ENCODE data around the gene SIRPG.
"Not testable (repeated sequence)": the region's sequence is repeated elsewhere in the genome, so short reads cannot be mapped to it uniquely, and the experiment has no call there.

The SIRPG gene

GRCh38 chr20:1657556-1658334 is at the start of gene SIRPG:
Gene SIRPG, minus strand, starts transcription at chr20:1657779. Its CDS starts 65 bp downstream, at chr20:1657714.
- no peak for DNase-seq

DNA sequence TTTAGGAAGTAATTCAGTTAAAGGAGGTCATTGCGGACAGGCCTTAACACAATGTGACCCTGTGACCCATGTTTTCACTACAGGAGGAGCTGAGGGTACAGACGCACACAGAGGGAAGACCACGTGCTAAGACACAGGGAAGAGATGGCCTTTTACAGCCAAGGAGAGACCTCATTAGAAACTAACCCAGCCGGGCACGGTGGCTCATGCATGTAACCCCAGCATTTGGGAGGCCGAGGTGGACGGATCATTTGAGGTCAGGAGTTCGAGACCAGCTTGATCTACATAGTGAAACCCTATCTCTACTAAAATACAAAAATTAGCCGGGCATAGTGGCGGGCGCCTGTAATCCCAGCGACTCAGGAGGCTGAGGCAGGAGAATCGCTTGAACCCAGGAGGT is 49.3 kb upstream of the SIRPG start:
- not testable (repeated sequence) for DNase-seq

GRCh38 chr20:1706079-1706478 is 48.5 kb upstream of the SIRPG start:
- no peak for DNase-seq

GRCh38 chr20:1702855-1703254 is 45.3 kb upstream of the SIRPG start:
- DNase-seq, result no peak

DNA sequence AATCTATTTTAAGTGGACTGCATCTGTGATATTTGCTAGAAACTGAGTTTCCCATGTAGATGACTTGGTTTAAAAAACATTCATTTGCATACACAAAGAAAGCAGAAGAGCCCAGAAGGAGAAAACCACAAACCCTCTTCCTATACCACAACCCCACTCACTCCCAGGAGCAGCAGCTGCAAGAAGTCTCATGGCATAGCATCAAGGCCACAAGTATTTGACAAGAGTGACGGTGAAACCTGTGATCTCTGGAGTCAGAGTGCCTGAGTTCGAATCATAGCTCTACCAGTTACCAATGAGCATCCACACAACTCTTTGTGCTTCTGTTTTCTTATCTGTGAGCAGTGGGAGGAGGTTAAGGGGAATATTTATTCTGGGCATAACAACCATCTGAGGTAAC is 44.7 kb upstream of the SIRPG start:
- no peak for DNase-seq

- no peak for DNase-seq
Observed at GRCh38 chr20:1700990-1701389, 43.4 kb upstream of the SIRPG start.

DNA sequence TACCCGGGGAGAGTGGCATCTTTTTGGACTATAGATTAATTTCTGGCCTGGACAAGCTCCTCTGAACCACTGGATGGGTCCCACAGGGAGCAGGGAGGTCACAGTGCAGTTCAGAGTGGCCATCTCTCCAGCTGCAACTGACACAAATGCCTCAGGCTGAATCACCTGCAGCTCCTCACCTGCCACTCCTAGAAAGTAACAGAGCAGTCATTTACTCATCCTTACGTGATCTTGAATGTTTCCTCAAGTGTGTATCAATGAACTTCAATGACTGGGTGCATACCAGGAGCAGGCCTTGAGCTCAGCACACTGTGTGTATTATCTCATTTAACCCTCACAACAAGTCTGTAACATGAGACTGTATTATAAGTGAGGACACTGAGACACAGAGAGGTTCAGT is 40.0 kb upstream of the SIRPG start:
- DNase-seq, result no peak

GRCh38 chr20:1696521-1697209 is 39.1 kb upstream of the SIRPG start:
- DNase-seq, result no peak

- DNase-seq, result no peak
Observed at GRCh38 chr20:1694672-1695071, 37.1 kb upstream of the SIRPG start.

DNA sequence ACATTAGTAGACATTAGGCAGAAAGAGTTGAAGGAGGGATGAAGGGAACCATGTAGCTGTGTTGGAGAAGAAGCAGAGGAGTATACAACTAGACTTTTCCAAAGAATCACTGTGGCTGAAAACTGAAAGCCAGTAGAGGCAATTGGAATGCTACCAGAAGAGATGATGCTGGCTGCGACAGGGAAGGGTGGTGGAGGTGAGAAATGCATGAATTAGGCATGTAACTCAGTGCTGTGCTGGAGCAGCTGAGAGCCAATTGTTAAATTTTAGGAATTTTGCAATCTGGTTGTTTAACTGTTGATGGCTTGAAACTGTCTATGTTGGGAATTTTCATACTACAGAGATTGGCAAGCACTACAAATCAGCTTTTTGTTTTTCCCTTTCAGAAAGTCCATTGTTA is 35.8 kb upstream of the SIRPG start:
- DNase-seq, result no peak

DNA sequence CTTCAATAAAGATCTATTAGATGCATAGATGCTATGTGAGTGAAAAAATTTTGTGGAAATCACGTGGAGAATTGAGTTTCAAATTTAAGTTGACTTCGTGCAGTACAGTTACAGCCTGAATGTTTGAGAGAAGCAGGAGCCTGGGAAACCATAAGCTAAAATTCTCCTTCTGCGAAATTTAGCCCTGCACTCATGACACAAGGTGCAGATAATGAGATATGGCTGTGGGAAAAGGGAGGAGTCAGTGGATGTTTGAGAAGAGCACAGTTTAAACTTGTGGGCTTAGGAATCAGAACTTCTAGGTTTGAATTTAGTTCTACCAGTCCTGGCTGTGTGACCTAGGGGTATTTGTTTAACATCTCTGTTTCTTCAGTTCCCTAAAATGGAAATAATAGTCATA is 32.1 kb upstream of the SIRPG start:
- no peak for DNase-seq

DNA sequence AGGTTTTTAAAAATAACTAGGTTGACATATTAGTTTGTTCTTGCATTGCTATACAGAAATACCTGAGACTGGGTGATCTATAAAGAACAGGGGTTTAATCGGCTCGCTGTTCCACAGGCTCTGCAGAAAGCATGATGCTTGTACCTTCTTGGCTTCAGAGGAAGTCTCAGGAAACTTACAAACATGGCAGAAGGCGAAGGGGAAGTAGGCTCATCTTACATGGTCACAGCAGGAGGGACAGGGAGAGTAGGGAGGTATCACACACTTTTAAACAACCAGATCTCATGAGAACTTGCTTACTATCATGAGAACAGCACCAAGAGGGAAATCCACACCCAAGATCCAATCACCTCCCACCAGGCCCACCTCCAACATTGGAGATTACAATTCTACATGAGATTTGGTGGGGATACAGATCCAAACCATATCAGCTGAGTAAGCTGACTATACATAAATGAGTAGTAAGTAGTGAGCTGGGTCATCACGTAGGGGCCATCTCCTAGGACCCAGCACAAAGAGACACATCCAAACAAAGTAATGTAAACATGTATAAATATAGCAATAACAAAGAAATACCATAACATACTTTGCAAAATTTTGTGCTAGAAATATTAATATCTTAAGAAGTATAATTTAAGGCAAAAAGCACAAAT is 31.4 kb upstream of the SIRPG start:
- DNase-seq, result no peak

GRCh38 chr20:1687053-1687452 is 29.5 kb upstream of the SIRPG start:
- DNase-seq, result no peak

DNA sequence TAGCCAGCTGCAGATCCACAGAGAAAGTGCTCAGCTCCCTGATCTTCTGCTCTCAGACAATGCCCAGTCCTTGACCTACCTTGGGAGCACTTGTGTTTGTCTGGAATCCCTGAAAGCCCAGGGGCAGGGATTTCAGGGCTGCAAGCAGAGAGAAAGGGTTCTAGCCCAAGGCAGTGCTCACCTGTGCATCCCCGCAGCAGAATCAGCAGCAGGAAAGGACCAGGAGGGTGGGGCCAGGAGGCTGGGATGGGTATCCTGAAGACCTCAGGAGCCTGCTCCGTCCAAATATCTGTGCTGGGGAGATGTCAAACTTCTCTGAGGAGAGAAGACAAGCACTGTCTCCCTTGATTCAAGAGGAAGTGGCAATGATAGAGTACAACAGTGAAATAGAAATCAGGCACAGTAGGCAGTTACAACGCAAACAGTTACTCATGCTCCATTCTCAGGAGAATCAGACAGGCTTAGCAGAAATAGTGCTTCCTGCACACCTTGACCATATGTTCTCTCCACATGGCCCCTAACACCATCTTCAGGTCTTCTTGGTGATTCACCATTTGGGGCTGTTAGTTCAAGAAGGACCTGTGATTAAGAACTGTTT is 28.7 kb upstream of the SIRPG start:
- no peak for DNase-seq

- DNase-seq, result no peak
Observed at GRCh38 chr20:1685304-1686052, 27.9 kb upstream of the SIRPG start.

DNA sequence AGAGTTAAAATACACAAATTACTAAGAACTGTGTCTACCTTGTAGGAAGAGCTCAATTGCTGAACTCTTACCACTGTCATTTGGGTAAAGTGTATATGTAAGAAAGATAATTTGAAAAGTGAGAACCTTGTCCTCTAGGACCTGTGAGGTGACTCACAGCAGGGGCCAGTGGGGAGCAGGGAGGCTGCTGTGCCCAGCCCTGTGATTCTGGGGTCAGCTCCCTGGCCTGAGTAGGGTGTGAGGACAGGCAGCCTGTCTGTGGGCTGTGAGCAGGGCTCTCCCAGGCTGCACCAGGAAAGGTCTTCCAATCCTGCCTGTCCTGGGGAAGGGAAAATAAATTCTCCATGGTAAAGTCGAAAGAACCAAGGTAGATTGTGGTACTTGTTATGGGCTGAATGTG is 27.3 kb upstream of the SIRPG start:
- no peak for DNase-seq

DNA sequence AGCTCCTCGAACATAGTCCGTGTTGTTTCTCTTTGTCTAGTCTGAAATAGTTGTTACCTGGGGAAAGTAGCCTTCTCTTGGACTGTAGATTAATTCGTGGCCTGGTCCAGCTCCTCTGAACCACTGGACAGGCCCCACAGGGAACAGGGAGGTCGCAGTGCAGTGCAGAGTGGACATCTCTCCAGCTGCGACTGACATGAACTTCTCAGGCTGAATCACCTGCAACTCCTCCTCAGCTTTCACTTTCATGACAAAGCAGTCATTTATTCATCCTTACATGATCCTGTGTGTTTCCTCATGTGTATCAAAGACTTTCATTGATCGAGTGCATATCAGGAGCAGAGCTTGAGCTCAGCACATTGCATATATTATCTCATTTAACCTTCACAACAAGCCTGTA is 19.1 kb upstream of the SIRPG start:
- DNase-seq, result no peak

DNA sequence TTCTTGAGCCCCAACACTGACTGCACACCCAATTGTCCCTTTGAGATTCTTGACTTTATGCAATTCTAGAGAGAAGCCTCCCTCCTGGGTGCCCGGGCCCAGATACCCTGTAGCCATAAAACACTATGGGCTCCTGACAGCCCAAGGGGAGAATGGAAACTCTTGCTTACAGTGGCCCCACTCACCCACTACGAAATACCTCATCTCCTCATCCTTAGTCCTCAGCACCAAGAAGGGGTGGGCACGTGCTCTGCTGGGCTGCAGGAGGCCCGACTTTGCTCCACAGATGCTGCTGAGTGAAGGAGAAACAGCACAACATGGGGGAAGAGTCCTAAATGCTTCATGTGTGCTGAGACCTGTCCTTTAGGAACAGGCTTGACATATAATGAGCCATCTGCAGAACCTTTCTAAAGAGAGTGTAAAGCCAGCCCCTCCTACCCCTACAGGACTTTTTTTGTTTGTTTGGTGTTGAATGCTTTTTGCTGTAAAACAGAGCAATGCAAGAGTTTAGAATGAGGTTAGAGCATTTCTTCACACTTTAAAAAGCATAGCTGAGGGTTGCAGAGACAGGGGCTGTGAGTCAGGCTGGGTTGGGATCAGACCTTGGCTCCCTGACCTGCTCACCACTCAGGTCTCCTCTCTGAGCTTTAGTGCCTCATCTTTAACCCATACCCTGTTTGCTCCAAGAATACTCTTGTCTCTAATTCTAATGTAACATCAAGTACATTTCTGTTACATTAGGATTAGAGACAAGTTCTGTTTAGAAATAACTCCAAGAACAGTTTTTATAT is 17.6 kb upstream of the SIRPG start:
- no peak for DNase-seq

DNA sequence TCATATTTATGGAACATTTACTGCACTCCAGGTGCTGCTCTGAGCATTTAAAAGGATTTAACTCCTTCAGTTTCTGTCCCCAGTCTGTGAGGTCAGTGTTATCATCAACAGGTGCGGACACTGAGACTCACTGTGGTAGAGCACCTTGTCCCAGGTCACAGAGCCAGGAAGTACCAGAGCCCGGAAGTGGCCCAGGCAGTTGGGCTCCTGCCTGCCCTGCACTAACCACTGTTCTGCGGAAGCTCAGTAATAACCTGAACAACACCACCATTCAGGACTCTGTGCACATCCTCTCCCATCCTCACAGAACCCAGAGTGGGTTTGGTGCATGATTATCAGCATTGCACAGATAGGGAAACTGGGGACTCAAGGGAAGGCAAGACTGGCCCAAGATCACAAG is 16.8 kb upstream of the SIRPG start:
- no peak for DNase-seq

DNA sequence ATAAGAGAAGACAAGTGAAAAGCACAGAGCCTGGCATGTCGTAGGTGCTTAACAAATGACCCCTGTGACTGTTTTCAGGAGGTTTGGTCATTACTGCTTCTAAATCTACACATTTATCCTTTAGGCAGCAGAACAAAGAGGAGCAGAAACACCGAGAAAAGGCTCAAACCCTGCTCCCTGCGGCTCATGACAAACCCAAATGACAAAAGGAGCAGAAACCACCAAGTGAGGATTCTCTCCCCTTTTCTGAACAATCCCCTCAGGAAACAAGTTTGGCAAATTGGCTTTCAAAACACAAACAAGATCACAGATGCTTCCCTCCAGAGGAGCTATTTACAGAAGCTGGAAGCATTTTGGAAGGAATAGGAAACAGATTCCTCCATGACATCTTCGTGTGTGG is 15.8 kb upstream of the SIRPG start:
- no peak for DNase-seq

DNA sequence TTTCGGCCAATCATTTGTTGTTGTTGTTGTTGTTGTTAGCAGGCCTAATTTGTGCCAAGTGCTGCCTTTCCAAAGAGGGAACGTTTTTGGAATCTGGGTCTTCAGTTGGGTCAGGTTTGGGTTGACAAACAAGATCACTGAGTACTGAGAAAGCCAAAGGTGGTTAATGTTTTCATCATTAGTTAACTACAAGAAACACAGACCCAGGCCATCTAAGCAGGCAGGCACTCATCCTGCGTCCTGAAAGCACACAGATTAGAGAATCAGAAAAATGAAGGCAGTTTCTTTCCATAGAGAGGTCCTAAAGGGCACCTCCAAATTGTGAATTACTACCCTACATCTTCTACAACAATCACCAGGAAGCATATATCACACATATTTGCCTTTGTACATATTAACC is 15.1 kb upstream of the SIRPG start:
- DNase-seq, result no peak
